GM23338 (cell line): ENCODE data around the gene ZBTB37.

Experiments used
- CREB1 ChIP-seq: fragments of 250-450 bp; sonication (Bioruptor Pico); IDR thresholded peaks from 2 replicates; pipeline ENCODE4 v1.5.0; 2020; ENCODE audit warnings: low read depth, mild to moderate bottlenecking, moderate library complexity
- EZH2phosphoT487 ChIP-seq: fragments of 200-600 bp; sonication (generic); IDR thresholded peaks from one replicate; pipeline ENCODE4 v1.8.1; 2018; ENCODE audit warnings: antibody characterized with exemption; ENCODE audit not compliant: unreplicated experiment
- POLR2AphosphoS5 ChIP-seq: IDR thresholded peaks from 2 replicates; pipeline ENCODE4 v1.6.1; 2016; ENCODE audit warnings: antibody characterized with exemption, low read depth
- TF ChIP-seq, protein P1 (sequence below), 2 experiments: fragments of 200-600 bp in 1 of 2; sonication (generic) in 1 of 2; conservative IDR thresholded peaks; 2 replicates each; pipeline versions ENCODE4 v1.5.1 to v1.6.1; 2016 to 2017; ENCODE audit warnings: antibody characterized with exemption in 2 of 2, low read depth in 2 of 2, mild to moderate bottlenecking in 2 of 2, moderate library complexity in 1 of 2

GRCh38 chr1:173876732-173877131, 8.6 kb downstream of the ZBTB37 start:
- TF ChIP-seq, protein P1, sequence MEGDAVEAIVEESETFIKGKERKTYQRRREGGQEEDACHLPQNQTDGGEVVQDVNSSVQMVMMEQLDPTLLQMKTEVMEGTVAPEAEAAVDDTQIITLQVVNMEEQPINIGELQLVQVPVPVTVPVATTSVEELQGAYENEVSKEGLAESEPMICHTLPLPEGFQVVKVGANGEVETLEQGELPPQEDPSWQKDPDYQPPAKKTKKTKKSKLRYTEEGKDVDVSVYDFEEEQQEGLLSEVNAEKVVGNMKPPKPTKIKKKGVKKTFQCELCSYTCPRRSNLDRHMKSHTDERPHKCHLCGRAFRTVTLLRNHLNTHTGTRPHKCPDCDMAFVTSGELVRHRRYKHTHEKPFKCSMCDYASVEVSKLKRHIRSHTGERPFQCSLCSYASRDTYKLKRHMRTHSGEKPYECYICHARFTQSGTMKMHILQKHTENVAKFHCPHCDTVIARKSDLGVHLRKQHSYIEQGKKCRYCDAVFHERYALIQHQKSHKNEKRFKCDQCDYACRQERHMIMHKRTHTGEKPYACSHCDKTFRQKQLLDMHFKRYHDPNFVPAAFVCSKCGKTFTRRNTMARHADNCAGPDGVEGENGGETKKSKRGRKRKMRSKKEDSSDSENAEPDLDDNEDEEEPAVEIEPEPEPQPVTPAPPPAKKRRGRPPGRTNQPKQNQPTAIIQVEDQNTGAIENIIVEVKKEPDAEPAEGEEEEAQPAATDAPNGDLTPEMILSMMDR (conservative IDR thresholded peaks at IDR 0.05; ENCODE audit: low read depth in 2 of 2), result no peak
- TF ChIP-seq EZH2phosphoT487 (no peak), POLR2AphosphoS5 (no peak), CREB1 (CRISPR knock-in tag) (no peak)
